Skeletal muscle tissue (tissue), 4 donors: ENCODE measurements around the gene PCGF2. TPM values are rescaled to one million over a fixed set of nuclear protein-coding genes. Genes with fewer than 3 reads are reported as not detected.

ENCODE experiments used
- H3K27ac ChIP-seq: one replicate; pipeline ENCODE4 v1.7.0; 2013; ENCODE audit warnings: mild to moderate bottlenecking, low read depth, low read length, inconsistent platforms
- H3K27me3 ChIP-seq, 3 donors: one replicate each; pipeline ENCODE4 v1.7.0; 2013; ENCODE audit warnings: low read length in 3 of 3; ENCODE audit not compliant: control insufficient read depth in 3 of 3, insufficient read depth in 3 of 3
- H3K36me3 ChIP-seq, 3 donors: one replicate each; pipeline ENCODE4 v1.7.0; 2013; ENCODE audit warnings: low read length in 3 of 3; ENCODE audit not compliant: control insufficient read depth in 3 of 3, insufficient read depth in 3 of 3
- H3K4me1 ChIP-seq, 3 donors: one replicate each; pipeline ENCODE4 v1.7.0; 2013; ENCODE audit warnings: low read length in 3 of 3, mild to moderate bottlenecking in 3 of 3; ENCODE audit not compliant: control insufficient read depth in 3 of 3, insufficient read depth in 3 of 3
- H3K4me3 ChIP-seq, 3 donors: one replicate each; pipeline ENCODE4 v1.7.0; 2013; ENCODE audit warnings: low read length in 3 of 3
- H3K9ac ChIP-seq, 3 donors: one replicate each; pipeline ENCODE4 v1.7.0; 2013; ENCODE audit warnings: low read length in 3 of 3, mild to moderate bottlenecking in 3 of 3, moderate library complexity in 2 of 3, low read depth in 1 of 3
- H3K9me3 ChIP-seq, 3 donors: one replicate each; pipeline ENCODE4 v1.7.0; 2013; ENCODE audit warnings: low read length in 3 of 3; ENCODE audit not compliant: control insufficient read depth in 3 of 3
- total RNA-seq: library from RNA; depleted of rRNA; stranded (reverse); fragments of >200 nt; gene quantifications from one replicate; pipeline ENCODE4 v1.2.3, GENCODE V29; 2014
- donor health status: Osteomylitis.

Gene PCGF2
- total RNA-seq, 1 donor from 2014 or later, result 3.1 TPM

- peak overlapping the region; percentile 38 for H3K27ac ChIP-seq
- H3K9ac ChIP-seq, result peak overlapping the region in 1 of 3 donors; percentile 60
- H3K36me3 ChIP-seq, result peaks cover 68 to 69% (median 68%) of the 10 kb centered on the region in 3 donors
- H3K4me1 ChIP-seq, result peaks cover 37 to 61% (median 51%) of the 10 kb centered on the region in 3 donors
- H3K27me3 ChIP-seq, result no peaks in the 10 kb centered on the region
- H3K9me3 ChIP-seq, result no peaks in the 10 kb centered on the region
- no peak overlapping the region for H3K4me3 ChIP-seq
Observed at GRCh38 chr17:38711792-38712571, 36.2 kb downstream of the PCGF2 start.

DNA sequence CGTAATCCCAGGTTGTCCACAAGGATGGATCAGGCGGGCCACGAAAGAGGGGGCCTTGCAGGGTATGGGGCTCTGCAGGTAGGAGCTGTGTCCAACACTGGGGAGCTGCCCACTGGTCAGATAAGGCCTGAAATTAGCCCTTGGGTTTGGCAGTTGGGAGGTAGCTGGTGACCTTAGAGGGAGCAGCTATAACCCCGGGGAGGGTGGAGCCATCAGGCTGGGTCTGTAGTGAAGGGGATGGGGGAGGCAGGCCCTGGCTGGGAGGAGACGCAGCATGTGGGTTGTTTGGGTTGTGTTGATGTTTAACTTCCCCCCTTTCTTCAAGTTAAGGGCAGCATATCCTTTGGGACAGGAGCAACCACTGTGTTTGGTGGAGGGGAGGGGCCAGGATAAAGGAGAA, 37.2 kb downstream of the PCGF2 start:
- peak overlapping the region; percentile 79 for H3K27ac ChIP-seq
- H3K9ac ChIP-seq, result peak overlapping the region in 2 of 3 donors; percentile 16 to 60
- no peaks in the 10 kb centered on the region for H3K9me3 ChIP-seq
- no peaks in the 10 kb centered on the region for H3K27me3 ChIP-seq
- peaks cover 42 to 71% (median 58%) of the 10 kb centered on the region in 3 donors for H3K4me1 ChIP-seq
- H3K4me3 ChIP-seq, result no peak overlapping the region
- H3K36me3 ChIP-seq, result peaks cover 59 to 62% (median 60%) of the 10 kb centered on the region in 3 donors

DNA sequence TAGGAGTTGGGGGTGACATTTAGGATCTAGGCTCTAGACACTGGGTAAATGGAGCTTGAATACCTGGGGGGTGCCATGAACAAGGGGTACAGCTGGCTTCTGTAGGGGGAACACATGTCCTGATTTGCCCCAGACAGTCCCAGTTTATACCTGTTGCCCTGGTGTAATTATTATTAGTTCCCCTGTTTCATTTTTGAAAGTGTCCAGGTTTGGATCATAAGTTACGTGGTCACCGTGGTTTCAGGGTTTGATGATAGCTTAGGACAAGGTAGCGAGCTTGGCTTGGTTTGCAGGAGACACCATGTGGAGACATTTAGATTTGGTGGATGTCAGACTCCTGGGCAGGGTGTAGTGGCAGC, 37.6 kb downstream of the PCGF2 start:
- H3K36me3 ChIP-seq, result peaks cover 55 to 58% (median 56%) of the 10 kb centered on the region in 3 donors
- H3K9ac ChIP-seq, result peak overlapping the region; percentile 16 to 60 (median 46)
- H3K27me3 ChIP-seq, result no peaks in the 10 kb centered on the region
- H3K9me3 ChIP-seq, result no peaks in the 10 kb centered on the region
- peak overlapping the region; percentile 79 for H3K27ac ChIP-seq
- H3K4me1 ChIP-seq, result peaks cover 42 to 73% (median 58%) of the 10 kb centered on the region in 3 donors
- H3K4me3 ChIP-seq, result no peak overlapping the region

- H3K9ac ChIP-seq, result peak overlapping the region in 2 of 3 donors; percentile 35 to 79
- H3K4me1 ChIP-seq, result peaks cover 42 to 73% (median 58%) of the 10 kb centered on the region in 3 donors
- no peak overlapping the region for H3K4me3 ChIP-seq
- H3K27me3 ChIP-seq, result no peaks in the 10 kb centered on the region
- H3K9me3 ChIP-seq, result no peaks in the 10 kb centered on the region
- H3K27ac ChIP-seq, result peak overlapping the region; percentile 79
- H3K36me3 ChIP-seq, result peaks cover 50 to 52% (median 50%) of the 10 kb centered on the region in 3 donors
Observed at GRCh38 chr17:38709864-38710603, 38.1 kb downstream of the PCGF2 start.

DNA sequence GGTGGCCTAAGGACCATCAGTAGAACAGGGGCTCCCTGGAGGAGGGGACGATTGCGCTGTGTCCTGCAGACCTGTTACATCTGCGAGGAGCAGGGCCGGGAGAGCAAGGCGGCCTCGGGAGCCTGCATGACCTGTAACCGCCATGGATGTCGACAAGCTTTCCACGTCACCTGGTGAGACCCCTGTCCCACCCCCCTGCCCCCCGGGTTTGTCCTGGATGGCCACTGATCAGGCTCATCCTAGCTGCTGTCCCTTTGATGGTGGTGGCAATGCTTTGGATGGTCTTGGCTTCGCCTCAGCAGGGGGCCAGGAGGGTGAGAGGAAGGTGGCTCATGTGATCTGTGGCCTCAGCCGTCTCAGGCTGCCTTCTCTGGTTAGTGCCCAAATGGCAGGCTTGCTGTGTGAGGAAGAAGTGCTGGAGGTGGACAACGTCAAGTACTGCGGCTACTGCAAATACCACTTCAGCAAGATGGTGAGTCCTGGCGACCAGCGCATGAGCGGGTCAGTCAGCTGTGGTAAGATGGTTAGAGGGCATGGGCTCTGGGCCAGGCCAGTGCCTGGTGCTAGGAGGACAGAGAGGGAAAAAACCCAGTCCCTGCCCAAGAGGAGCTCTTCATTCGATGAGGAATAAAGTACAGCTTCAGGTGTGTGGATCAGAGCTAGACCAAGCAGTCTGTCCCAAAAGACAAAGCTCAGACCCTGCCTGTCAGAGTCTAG, 38.9 kb downstream of the PCGF2 start:
- H3K4me1 ChIP-seq, result peaks cover 44 to 75% (median 60%) of the 10 kb centered on the region in 3 donors
- peaks cover 44 to 45% (median 44%) of the 10 kb centered on the region in 3 donors for H3K36me3 ChIP-seq
- peak overlapping the region; percentile 79 for H3K27ac ChIP-seq
- peak overlapping the region in 1 of 3 donors; percentile 7 for H3K4me3 ChIP-seq
- no peaks in the 10 kb centered on the region for H3K9me3 ChIP-seq
- no peaks in the 10 kb centered on the region for H3K27me3 ChIP-seq
- peak overlapping the region; percentile 25 to 79 (median 35) for H3K9ac ChIP-seq

DNA sequence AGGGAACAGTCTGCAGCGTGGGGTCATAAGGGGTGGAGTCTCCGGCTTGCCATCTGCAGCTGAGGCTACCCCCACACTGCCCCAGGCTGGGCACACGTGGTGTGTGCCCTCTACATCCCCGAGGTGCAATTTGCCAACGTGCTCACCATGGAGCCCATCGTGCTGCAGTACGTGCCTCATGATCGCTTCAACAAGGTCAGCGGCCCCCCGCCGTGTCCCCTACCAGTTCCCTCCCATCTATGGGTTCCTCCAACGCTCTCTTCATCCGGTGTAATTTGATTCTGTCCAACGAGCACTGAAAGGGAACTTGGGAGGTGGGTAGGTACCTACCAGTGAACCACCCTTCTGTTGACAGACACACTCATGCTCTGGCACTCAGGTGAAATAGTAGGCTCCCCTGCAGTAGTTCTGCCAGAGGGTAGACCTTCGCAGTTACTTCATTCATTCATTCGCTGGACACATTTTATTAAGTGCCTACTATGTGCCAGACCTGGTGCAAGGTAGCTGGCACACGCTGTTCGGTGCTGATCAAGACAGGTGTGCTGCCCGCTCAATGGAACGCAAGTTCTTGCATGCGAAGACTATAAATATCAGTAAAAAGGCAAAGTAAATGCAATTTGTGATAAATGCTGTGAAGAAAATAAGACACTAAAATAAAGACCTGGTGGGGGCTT, 40.3 kb downstream of the PCGF2 start:
- Histone ChIP-seq H3K9me3 (no peaks in the 10 kb centered on the region), H3K36me3 (peaks cover 30 to 31% (median 30%) of the 10 kb centered on the region in 3 donors), H3K27ac (no peak overlapping the region), H3K9ac (peak overlapping the region in 1 of 3 donors; percentile 86), H3K4me3 (peak overlapping the region in 1 of 3 donors; percentile 24), H3K4me1 (peaks cover 56 to 80% (median 67%) of the 10 kb centered on the region in 3 donors), H3K27me3 (no peaks in the 10 kb centered on the region)

- no peaks in the 10 kb centered on the region for H3K9me3 ChIP-seq
- H3K36me3 ChIP-seq, result peaks cover 19 to 22% (median 19%) of the 10 kb centered on the region in 3 donors
- H3K9ac ChIP-seq, result peak overlapping the region; percentile 72 to 86 (median 72)
- peak overlapping the region; percentile 76 to 83 (median 76) for H3K4me3 ChIP-seq
- peaks cover 56 to 77% (median 58%) of the 10 kb centered on the region in 3 donors for H3K4me1 ChIP-seq
- H3K27me3 ChIP-seq, result no peaks in the 10 kb centered on the region
- peak overlapping the region; percentile 98 for H3K27ac ChIP-seq
Observed at GRCh38 chr17:38706505-38707216, 41.5 kb downstream of the PCGF2 start.

DNA sequence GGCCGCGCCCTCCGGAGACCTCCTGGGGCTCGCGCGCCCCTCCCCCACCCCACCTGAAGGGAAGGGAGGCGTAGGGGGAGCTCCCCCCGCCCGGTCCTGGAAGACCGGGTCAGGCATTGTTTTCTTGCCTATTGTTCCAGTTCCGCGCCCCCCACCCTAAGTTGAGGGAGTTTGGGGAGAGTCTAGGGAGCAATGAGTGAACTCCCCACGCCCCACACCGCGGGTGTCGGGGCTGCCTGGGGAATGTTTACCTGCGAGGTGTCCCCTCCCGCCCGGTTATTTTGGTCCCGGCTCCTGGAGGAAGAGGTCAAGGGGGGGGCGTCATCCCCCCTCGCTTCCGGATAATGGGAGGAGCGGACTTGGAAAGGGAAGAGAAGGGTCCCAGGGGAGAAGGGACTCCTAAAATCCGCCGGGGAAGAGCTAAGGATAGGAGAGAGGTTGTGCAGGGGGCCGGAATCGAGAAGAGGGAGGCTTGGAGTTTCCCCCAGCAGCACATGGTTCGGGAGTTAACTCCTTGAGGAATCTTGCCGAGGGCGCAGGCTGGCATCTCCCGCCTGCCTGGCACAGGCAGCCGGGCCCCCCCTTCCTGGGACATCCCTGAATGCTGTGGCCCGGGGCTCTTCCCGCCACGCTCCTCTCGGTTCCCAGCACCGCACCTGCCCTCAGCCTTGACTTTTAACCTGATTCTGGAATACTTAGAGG, 42.2 kb downstream of the PCGF2 start:
- H3K36me3 ChIP-seq, result peaks cover 15 to 20% (median 15%) of the 10 kb centered on the region in 3 donors
- H3K4me3 ChIP-seq, result peak overlapping the region; percentile 76 to 83 (median 76)
- H3K4me1 ChIP-seq, result peaks cover 57 to 77% (median 58%) of the 10 kb centered on the region in 3 donors
- H3K9me3 ChIP-seq, result no peaks in the 10 kb centered on the region
- H3K9ac ChIP-seq, result peak overlapping the region; percentile 72 to 86 (median 72)
- H3K27ac ChIP-seq, result peak overlapping the region; percentile 98
- H3K27me3 ChIP-seq, result no peaks in the 10 kb centered on the region
